Endothelial cell of umbilical vein (primary cell): ENCODE measurements around the gene CDK17. TPM values are rescaled to one million over a fixed set of nuclear protein-coding genes. Genes with fewer than 3 reads are reported as not detected.

Experiments
- BruUV-seq: library from RNA; stranded (reverse); fragments of 400-500 nt; replicated peaks from 2 replicates; lab custom pipeline; 2021; lab: Mats Ljungman, UMichigan
- CTCF ChIA-PET: fragments of 300-600, 350-600 bp; sonication (Branson Sonifier 250); formaldehyde crosslinking; loops from one replicate; lab custom pipeline; 2021; ENCODE audit warnings: antibody characterized with exemption, inconsistent platforms; lab: Charles Lee
- POLR2A ChIA-PET: fragments of 300-600, 350-600 bp; sonication (Branson Sonifier 250); formaldehyde crosslinking; loops from one replicate; lab custom pipeline; 2021; ENCODE audit warnings: antibody characterized with exemption, inconsistent platforms; lab: Charles Lee
- DNase-seq: peaks from one replicate; pipeline ENCODE4 v3.0.0-alpha.2; 2011; ENCODE audit warnings: low read depth, low spot score
- FAIRE-seq: peaks from 2 replicates; lab custom pipeline; 2011; peaks lifted over from hg19 to GRCh38; lab: Jason Lieb, UNC
- H2AFZ ChIP-seq: 2 replicates; pipeline ENCODE4 v1.6.0; 2012; ENCODE audit warnings: low read depth, low read length, control low read depth, inconsistent platforms
- H3K27ac ChIP-seq: 2 replicates; pipeline ENCODE4 v1.5.1; 2011; ENCODE audit warnings: low read depth, mild to moderate bottlenecking, control low read depth, low read length, moderate library complexity; ENCODE audit not compliant: insufficient read depth
- H3K27me3 ChIP-seq, 2 experiments: 2 replicates each; pipeline versions ENCODE4 v1.6.0 to v1.6.1; 2011; ENCODE audit warnings: low read length in 2 of 2, mixed read lengths in 1 of 2; ENCODE audit not compliant: control insufficient read depth in 2 of 2, insufficient read depth in 2 of 2
- H3K36me3 ChIP-seq, 2 experiments: 2 replicates in 1 of 2; 3 replicates in 1 of 2; pipeline ENCODE4 v1.5.1; 2011; ENCODE audit warnings: low read length in 2 of 2, mild to moderate bottlenecking in 1 of 2, moderate library complexity in 1 of 2; ENCODE audit not compliant: control insufficient read depth in 2 of 2, insufficient read depth in 2 of 2; ENCODE audit errors: extremely low read depth in 1 of 2
- H3K4me1 ChIP-seq: 3 replicates; pipeline ENCODE4 v1.5.1; 2011; ENCODE audit warnings: mild to moderate bottlenecking, low read length; ENCODE audit not compliant: control insufficient read depth, insufficient read depth; ENCODE audit errors: extremely low read depth
- H3K4me2 ChIP-seq: 2 replicates; pipeline ENCODE4 v1.6.1; 2011; ENCODE audit warnings: low read length, control low read depth, mixed read lengths; ENCODE audit not compliant: insufficient read depth
- H3K4me3 ChIP-seq, 3 experiments: fragments of 200-600 bp in 1 of 3; sonication (generic), shearing (Covaris generic) in 1 of 3; replicated peaks in 1 of 3; 2 replicates each; pipeline ENCODE4 v1.5.1; 2011 to 2016; ENCODE audit warnings: control low read depth in 3 of 3, low read length in 3 of 3, mild to moderate bottlenecking in 2 of 3, inconsistent platforms in 1 of 3, low read depth in 1 of 3, moderate library complexity in 1 of 3; ENCODE audit not compliant: insufficient read depth in 1 of 3
- H3K79me2 ChIP-seq: 2 replicates; pipeline ENCODE4 v1.6.0; 2012; ENCODE audit warnings: low read length, inconsistent platforms; ENCODE audit not compliant: control insufficient read depth, insufficient read depth
- H3K9ac ChIP-seq: replicated peaks from 2 replicates; pipeline ENCODE3; 2011; ENCODE audit warnings: low read length, control low read depth; ENCODE audit not compliant: insufficient read depth; ENCODE audit errors: extremely low read depth
- H3K9me1 ChIP-seq: replicated peaks from 3 replicates; pipeline ENCODE4 v1.6.0; 2011; ENCODE audit warnings: mild to moderate bottlenecking, low read length; ENCODE audit not compliant: control insufficient read depth, insufficient read depth; ENCODE audit errors: extremely low read depth
- H3K9me3 ChIP-seq: replicated peaks from 2 replicates; pipeline ENCODE4 v1.5.1; 2012; ENCODE audit warnings: low read length, inconsistent platforms; ENCODE audit not compliant: control insufficient read depth, insufficient read depth
- H4K20me1 ChIP-seq: replicated peaks from 2 replicates; pipeline ENCODE3; 2011; ENCODE audit warnings: mild to moderate bottlenecking, low read length; ENCODE audit not compliant: control insufficient read depth, insufficient read depth; ENCODE audit errors: extremely low read depth
- EZH2 ChIP-seq: IDR thresholded peaks from 2 replicates; pipeline ENCODE4 v1.6.1; 2012; ENCODE audit warnings: borderline replicate concordance, low read depth, mild to moderate bottlenecking, moderate library complexity, low read length, inconsistent platforms; ENCODE audit not compliant: severe bottlenecking
- FOS ChIP-seq: IDR thresholded peaks from 2 replicates; pipeline ENCODE4 v1.6.1; 2011; ENCODE audit warnings: mild to moderate bottlenecking, low read length, moderate library complexity, borderline replicate concordance; ENCODE audit not compliant: insufficient read depth
- GATA2 ChIP-seq: IDR thresholded peaks from 2 replicates; pipeline ENCODE4 v1.7.0; 2011; ENCODE audit warnings: low read depth, mild to moderate bottlenecking, moderate library complexity, mixed read lengths, low read length; ENCODE audit not compliant: insufficient read length, insufficient read depth
- JUN ChIP-seq: IDR thresholded peaks from 2 replicates; pipeline ENCODE4 v1.6.1; 2011; ENCODE audit warnings: borderline replicate concordance, low read depth; ENCODE audit not compliant: insufficient read length, insufficient read depth
- MYC ChIP-seq: IDR thresholded peaks from one replicate; pipeline ENCODE4 v1.6.1; 2011; ENCODE audit warnings: mild to moderate bottlenecking, low read depth, low read length
- POLR2A ChIP-seq: IDR thresholded peaks from 2 replicates; pipeline ENCODE4 v1.6.1; 2012; ENCODE audit warnings: low read depth, mild to moderate bottlenecking, control low read depth, low read length
- POLR2AphosphoS5 ChIP-seq: IDR thresholded peaks from 2 replicates; pipeline ENCODE4 v1.6.1; 2012; ENCODE audit warnings: low read depth, mild to moderate bottlenecking, control low read depth, low read length, moderate library complexity; ENCODE audit not compliant: insufficient read depth
- dilution Hi-C: fragments of 300-500 bp; cut with MboI; formaldehyde crosslinking; loops from one replicate; pipeline ENCODE4 v1.15.0; 2019; ENCODE audit warnings: low sequenced_read_pairs; ENCODE audit not compliant: extremely low pct_ligation_motif_present
- intact Hi-C: fragments of 100-400 bp; cut with micrococcal nuclease; formaldehyde crosslinking; loops from one replicate; pipeline ENCODE4 v1.10.0; 2022
- polyA plus RNA-seq, 4 experiments: library from polyadenylated mRNA; depleted of rRNA in 3 of 4; stranded (reverse) in 3 of 4; unstranded in 1 of 4; fragments of >200 nt; gene quantifications; 2 replicates each; pipeline versions ENCODE4 v1.2.1 to v1.2.3, GENCODE V29; 2011 to 2012; ENCODE audit warnings: missing spikeins in 1 of 4
- total RNA-seq: library from RNA; stranded (reverse); gene quantifications from 2 replicates; pipeline ENCODE4 v1.2.3, GENCODE V29; 2021
- TF ChIP-seq, protein P1 (sequence below): IDR thresholded peaks from 2 replicates; pipeline ENCODE4 v1.6.1; 2011; ENCODE audit not compliant: insufficient read depth, insufficient read length
- TF ChIP-seq, protein P2 (sequence below), 2 donors: IDR thresholded peaks; 1 replicate in 1 of 2; 2 replicates in 1 of 2; pipeline ENCODE4 v1.5.1; 2011; ENCODE audit warnings: low read length in 2 of 2, mild to moderate bottlenecking in 2 of 2, moderate library complexity in 2 of 2, control low read depth in 1 of 2, inconsistent platforms in 1 of 2, low read depth in 1 of 2; ENCODE audit not compliant: insufficient read depth in 1 of 2; ENCODE audit errors: extremely low read depth in 1 of 2

CDK17 gene
- total and polyA plus RNA-seq, 2 donors (not counting 3 experiments of a cell fraction or from before 2014, with no cell fraction given) = 61.1 to 176 TPM

DNA sequence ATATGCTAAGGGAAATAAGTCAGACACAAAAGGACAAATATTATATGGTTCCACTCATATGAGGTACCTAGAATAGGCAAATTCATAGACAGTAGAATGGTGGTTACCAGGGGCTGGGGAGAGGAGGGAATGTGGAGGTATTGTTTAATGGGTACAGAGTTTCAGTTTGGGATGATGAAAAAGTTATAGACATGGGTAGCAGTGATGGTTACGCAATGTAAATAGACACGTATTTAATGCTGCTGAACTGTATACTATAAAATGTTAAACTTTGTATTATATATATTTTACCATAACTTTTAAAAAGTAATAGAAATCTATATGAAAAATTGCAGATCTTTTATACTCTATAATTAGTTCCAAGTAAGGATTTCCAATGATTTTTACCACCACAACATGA is 71.2 kb downstream of the CDK17 start:
- Histone ChIP-seq H3K4me2 (no peak overlapping the region), H3K27ac (no peak overlapping the region), H3K4me1 (peaks cover 3% of the 10 kb centered on the region), H3K79me2 (peaks cover 100% of the 10 kb centered on the region), H3K9me3 (no peaks in the 10 kb centered on the region), H3K36me3 (peaks cover 13 to 30% of the 10 kb centered on the region in 2 experiments), H2AFZ (no peak overlapping the region), H3K27me3 (no peaks in the 10 kb centered on the region), H3K9ac (no peak overlapping the region), H3K9me1 (no peaks in the 10 kb centered on the region), H3K4me3 (no peak overlapping the region), H4K20me1 (peaks cover 41% of the 10 kb centered on the region)
- TF ChIP-seq, protein P1, sequence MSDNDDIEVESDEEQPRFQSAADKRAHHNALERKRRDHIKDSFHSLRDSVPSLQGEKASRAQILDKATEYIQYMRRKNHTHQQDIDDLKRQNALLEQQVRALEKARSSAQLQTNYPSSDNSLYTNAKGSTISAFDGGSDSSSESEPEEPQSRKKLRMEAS = no peak
- no peak for TF ChIP-seq EZH2
- TF ChIP-seq POLR2A = no peak
- TF ChIP-seq FOS = no peak
- TF ChIP-seq, protein P2, sequence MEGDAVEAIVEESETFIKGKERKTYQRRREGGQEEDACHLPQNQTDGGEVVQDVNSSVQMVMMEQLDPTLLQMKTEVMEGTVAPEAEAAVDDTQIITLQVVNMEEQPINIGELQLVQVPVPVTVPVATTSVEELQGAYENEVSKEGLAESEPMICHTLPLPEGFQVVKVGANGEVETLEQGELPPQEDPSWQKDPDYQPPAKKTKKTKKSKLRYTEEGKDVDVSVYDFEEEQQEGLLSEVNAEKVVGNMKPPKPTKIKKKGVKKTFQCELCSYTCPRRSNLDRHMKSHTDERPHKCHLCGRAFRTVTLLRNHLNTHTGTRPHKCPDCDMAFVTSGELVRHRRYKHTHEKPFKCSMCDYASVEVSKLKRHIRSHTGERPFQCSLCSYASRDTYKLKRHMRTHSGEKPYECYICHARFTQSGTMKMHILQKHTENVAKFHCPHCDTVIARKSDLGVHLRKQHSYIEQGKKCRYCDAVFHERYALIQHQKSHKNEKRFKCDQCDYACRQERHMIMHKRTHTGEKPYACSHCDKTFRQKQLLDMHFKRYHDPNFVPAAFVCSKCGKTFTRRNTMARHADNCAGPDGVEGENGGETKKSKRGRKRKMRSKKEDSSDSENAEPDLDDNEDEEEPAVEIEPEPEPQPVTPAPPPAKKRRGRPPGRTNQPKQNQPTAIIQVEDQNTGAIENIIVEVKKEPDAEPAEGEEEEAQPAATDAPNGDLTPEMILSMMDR (IDR thresholded peaks at IDR 0.05; ENCODE audit: extremely low read depth in 1 of 2, insufficient read depth in 1 of 2, low read depth in 1 of 2, low read length in 2 of 2) = no peak
- no peak for TF ChIP-seq JUN
- no peak for TF ChIP-seq POLR2AphosphoS5
- TF ChIP-seq GATA2 = no peak
- no peak for TF ChIP-seq MYC
- no TSS peak for BruUV-seq
- POLR2A ChIA-PET = no interaction called here
- FAIRE-seq = no peak
- CTCF ChIA-PET = no interaction called here
- no peak for DNase-seq
- intact Hi-C loops = no loop called here
- dilution Hi-C loops = no loop called here
